Liver (tissue), 3 donors: ENCODE data around the gene S100A5.

ENCODE experiments used
- CTCF ChIP-seq: fragments of 150-350 bp; IDR thresholded peaks from 2 replicates; pipeline ENCODE4 v1.5.1; 2017; ENCODE audit warnings: improper control_type of control experiment, low read depth, low read length; ENCODE audit not compliant: missing input control
- FOXA2 ChIP-seq: IDR thresholded peaks from 2 replicates; pipeline ENCODE4 v1.6.1; 2016; ENCODE audit warnings: antibody characterized with exemption
- GABPA ChIP-seq, 2 donors: IDR thresholded peaks in 1 of 2; conservative IDR thresholded peaks in 1 of 2; 2 replicates each; pipeline ENCODE4 v1.6.1; 2016; ENCODE audit warnings: antibody characterized with exemption in 2 of 2, mild to moderate bottlenecking in 1 of 2, moderate library complexity in 1 of 2
- MAX ChIP-seq: IDR thresholded peaks from 2 replicates; pipeline ENCODE4 v1.6.1; 2016; ENCODE audit warnings: antibody characterized with exemption
- RAD21 ChIP-seq, 2 donors: IDR thresholded peaks; 2 replicates each; pipeline ENCODE4 v1.6.1; 2016; ENCODE audit warnings: antibody characterized with exemption in 2 of 2, mild to moderate bottlenecking in 2 of 2
- TAF1 ChIP-seq: conservative IDR thresholded peaks from 2 replicates; pipeline ENCODE4 v1.6.1; 2016; ENCODE audit warnings: antibody characterized with exemption, mild to moderate bottlenecking
- YY1 ChIP-seq: IDR thresholded peaks from 2 replicates; pipeline ENCODE4 v1.6.1; 2016; ENCODE audit warnings: antibody characterized with exemption, mild to moderate bottlenecking
- TF ChIP-seq, protein P1 (sequence below): IDR thresholded peaks from 2 replicates; pipeline ENCODE4 v1.6.1; 2016; ENCODE audit warnings: antibody characterized with exemption, mild to moderate bottlenecking
- donor health status: healthy.
- donor health status: healthy.

DNA sequence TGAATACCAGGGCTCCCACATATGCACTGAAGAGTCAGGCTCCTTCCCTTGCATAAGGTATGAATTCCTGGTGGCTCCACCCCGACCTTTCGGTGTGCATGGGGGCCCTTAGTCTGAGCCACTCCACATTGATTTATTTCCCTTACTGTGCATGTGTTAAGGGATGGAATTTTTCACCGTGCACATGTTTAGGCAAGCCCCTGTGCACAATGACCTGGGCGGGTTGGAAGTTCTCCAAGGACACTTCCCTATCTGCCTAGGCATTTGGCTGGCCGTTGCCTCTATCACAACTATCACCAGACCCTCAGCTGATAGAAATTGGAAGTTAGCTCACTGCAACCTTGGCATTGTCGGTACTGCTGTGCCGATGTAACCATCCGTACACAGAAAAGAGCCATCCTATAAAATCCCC, 14.6 kb downstream of the S100A5 start:
- TF ChIP-seq CTCF (no peak), MAX (no peak), YY1 (no peak), FOXA2 (no peak), TAF1 (no peak), GABPA (IDR thresholded peaks at IDR 0.05 in 1 of 2, conservative IDR thresholded peaks at IDR 0.05 in 1 of 2) (no peak), RAD21 (IDR thresholded peaks at IDR 0.05) (no peak)
- TF ChIP-seq, protein P1, sequence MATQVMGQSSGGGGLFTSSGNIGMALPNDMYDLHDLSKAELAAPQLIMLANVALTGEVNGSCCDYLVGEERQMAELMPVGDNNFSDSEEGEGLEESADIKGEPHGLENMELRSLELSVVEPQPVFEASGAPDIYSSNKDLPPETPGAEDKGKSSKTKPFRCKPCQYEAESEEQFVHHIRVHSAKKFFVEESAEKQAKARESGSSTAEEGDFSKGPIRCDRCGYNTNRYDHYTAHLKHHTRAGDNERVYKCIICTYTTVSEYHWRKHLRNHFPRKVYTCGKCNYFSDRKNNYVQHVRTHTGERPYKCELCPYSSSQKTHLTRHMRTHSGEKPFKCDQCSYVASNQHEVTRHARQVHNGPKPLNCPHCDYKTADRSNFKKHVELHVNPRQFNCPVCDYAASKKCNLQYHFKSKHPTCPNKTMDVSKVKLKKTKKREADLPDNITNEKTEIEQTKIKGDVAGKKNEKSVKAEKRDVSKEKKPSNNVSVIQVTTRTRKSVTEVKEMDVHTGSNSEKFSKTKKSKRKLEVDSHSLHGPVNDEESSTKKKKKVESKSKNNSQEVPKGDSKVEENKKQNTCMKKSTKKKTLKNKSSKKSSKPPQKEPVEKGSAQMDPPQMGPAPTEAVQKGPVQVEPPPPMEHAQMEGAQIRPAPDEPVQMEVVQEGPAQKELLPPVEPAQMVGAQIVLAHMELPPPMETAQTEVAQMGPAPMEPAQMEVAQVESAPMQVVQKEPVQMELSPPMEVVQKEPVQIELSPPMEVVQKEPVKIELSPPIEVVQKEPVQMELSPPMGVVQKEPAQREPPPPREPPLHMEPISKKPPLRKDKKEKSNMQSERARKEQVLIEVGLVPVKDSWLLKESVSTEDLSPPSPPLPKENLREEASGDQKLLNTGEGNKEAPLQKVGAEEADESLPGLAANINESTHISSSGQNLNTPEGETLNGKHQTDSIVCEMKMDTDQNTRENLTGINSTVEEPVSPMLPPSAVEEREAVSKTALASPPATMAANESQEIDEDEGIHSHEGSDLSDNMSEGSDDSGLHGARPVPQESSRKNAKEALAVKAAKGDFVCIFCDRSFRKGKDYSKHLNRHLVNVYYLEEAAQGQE: no peak
